HG03571 (cell line): ENCODE results near the gene SLC22A7.
"Not testable (repeated sequence)": the region's sequence is repeated elsewhere in the genome, so short reads cannot be mapped to it uniquely, and the experiment has no call there.

Experiments
- ATAC-seq: cut with Tn5 transposase; IDR thresholded peaks from one replicate; pipeline ENCODE4 v1.9.1; 2021; ENCODE audit not compliant: unreplicated experiment

Gene SLC22A7

DNA sequence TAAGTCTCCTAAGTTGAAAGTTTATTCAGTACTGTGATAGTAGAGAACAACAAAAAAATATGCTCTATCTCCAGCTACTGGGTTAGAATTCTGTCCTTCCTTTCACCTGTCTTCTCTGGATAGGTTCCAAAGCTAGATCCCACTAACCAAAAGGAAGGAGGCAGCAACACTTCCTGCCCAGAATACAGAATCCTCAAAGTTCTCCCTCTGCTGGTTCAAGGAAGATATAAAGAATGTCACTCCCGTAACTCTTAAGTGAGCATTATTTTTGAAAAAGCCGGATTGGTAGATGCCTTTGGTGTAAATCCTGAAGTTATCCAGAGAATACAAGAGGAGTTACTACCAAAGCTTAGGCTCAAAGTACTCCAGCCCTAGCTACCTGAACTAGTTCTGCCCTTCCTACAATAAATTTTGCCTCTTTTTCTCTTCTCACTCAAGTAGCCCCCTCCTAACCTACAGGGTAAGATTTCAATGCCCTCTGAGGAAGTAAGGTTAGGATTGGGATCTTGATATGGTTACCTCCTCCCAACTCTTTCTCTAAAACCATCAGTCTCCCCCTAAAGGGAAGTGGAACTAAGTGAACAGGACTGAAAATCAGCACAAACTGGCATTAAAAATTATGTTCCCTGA lies 36.5 kb downstream of the SLC22A7 start:
- ATAC-seq: no peak

GRCh38 chr6:43335469-43335868 lies 37.4 kb downstream of the SLC22A7 start:
- ATAC-seq: no peak

- no peak for ATAC-seq
These were observed 38.3 kb downstream of the SLC22A7 start for GRCh38 chr6:43336382-43336781.

GRCh38 chr6:43338243-43338642 lies 40.2 kb downstream of the SLC22A7 start:
- ATAC-seq: peak; percentile 51

GRCh38 chr6:43339168-43339567 lies 41.1 kb downstream of the SLC22A7 start:
- peak; percentile 71 for ATAC-seq

DNA sequence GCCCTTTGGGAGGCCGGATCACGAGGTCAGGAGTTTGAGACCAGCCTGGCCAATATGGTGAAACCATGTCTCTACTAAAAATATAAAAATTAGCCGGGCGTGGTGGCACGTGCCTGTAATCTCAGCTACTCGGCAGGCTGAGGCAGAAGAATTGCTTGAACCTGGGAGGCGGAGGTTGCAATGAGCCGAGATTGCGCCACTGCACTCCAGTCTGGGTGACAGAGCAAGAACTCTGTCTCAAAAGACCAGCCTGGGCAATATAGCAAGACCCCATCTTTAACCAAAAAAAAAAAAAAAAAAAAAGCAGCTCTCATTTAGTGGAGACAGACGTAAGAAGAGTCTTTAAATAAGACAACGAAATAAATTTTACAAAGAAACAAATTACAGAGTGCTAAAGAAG lies 48.2 kb downstream of the SLC22A7 start:
- ATAC-seq: not testable (repeated sequence)

DNA sequence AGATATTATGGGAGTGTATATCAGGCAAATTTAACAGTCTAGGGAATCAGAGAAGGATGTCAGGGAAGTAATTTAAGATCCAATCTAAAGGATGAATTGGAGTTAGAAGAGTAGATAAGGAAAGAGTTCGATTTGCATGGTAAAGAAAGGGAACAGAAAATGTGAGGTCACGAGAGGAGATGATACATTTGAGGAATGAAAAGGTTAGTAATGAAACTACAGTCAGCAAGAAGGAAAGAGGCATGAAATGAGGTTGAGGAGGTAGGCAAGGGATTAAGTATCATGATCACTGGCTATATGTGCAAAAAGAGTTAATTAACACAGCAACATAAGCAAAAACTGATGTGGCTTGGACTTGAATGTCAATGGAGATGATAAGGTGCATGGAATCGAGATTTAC lies 49.0 kb downstream of the SLC22A7 start:
- ATAC-seq: no peak

DNA sequence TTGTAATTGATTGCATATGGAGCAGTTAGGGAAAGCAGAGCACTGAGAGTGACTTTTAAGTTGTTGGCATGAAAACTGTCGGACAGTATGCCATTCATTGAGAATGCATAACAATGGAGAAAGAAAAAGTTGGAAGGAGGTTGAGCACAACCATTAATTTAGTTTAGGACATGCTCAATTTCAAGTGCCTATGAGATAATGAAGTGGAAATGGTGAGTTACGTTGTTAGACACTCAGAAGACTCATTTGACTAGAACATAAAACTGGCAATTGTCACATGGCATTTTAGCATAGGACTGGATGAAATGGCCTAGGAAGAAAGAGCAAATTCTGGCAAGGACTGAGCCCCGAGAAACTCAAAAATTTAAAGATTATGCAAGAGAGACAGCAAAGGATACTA lies 49.4 kb downstream of the SLC22A7 start:
- ATAC-seq: no peak

DNA sequence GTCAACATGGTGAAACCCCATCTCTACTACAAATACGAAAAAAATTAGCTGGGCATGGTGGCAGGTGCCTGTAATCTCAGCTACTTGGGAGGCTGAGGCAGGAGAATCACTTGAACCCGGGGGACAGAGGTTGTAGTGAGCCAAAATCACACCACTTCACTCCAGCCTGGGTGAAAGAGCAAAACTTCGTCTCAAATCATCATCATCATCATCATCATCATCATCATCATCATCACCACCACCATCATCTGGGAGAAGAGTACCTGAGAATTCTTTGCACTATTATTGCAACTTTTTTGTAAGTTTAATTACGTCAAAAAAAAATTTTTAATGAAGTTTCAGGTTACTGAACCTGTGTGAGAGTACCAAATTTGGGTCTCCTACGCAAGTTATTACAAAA lies 53.9 kb downstream of the SLC22A7 start:
- not testable (repeated sequence) for ATAC-seq
